Activated T-helper 1 cell treated with anti-CD3 and anti-CD28 coated beads, Interleukin-2, amount 50 U/mL, for 16 hours (primary cell): ENCODE measurements around the gene UBA6.
"Not testable (repeated sequence)": the region's sequence is repeated elsewhere in the genome, so short reads cannot be mapped to it uniquely, and the experiment has no call there.

ENCODE experiments used
- DNase-seq, 2 donors: peaks; one replicate each; pipeline ENCODE4 v3.0.0-alpha.2; 2020; ENCODE audit warnings: low read depth in 1 of 2, low spot score in 1 of 2

UBA6 gene

DNA sequence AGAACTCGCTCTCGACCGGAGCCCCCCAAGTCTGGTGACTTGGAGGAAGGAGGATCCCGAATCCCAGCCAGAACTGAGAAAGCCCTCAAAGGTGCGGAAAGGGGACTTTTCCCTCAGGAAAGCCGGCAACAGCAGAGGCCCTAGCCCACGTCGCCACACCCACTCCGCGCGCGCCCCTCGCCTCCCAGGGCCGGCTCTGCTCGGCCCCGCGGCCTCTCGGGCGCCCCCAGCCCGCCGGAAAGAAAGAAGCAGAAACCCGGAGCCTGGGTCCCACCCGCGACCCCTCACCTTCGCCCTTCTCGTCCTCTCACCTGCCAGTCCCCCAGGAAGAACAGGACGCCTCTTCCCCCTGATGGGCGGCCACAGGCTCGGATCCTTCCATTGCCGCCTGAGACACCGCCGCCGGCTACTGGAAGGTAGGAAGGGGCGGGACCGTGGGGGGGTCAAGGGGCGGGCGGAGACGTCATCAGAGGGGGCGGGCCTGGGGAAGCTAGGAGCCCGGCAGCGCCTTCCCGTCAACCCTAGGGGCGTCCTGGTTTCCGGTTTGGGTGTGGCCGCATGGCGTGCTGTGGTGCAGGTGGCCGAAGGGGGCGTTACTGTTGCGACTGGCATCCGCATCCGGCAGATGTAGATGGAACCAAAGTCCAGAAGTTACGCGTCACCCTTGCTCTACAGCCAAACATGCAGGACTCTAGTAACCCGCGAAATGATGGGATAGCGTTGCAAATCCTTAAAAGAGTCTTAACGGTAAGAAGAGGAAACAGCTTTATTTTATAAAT lies at the start of gene UBA6:
Gene UBA6 (minus strand): TSS at position 418 of the 779 bp plus-strand sequence. CDS start 36 bp downstream, at position 382.
- DNase-seq = peak; percentile 91 to 92

DNA sequence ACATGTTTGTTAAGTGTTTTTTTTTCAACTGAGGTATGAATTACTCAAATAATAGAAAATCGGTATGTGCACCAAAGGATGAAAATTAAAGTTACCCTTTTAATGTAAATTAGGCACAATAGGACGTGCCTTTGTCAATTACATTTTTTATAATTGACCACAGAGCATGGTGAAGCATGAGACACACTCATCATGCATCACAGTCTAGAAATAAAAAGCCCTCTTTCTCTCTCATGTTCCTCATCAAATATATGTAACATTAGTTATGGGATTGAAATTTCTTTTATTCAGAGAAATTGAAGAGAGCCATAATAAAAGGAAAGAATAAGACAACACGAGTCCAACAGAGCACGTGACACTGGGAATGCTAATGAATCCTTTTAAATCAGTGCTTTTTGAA lies 49.7 kb upstream of the UBA6 start:
- no peak for DNase-seq

DNA sequence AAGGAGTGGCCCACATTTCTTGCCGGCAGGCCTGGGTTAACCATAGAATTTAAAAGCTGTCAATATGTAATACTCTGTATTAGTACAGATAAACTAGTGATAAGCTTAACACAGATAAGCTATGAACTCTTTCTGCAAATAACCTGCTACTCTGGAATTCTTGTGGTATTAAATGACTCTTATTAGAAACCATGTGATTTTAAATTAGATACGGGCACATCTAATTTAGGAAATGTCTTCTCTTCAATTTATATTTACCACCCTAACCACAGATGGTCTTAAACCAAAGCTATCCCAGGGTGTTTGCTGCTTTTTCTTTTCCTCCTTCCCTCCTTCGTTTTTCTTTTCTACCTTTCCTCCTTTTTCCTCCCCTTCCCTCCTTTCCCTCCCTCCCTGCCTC lies 48.3 kb upstream of the UBA6 start:
- DNase-seq = no peak

DNA sequence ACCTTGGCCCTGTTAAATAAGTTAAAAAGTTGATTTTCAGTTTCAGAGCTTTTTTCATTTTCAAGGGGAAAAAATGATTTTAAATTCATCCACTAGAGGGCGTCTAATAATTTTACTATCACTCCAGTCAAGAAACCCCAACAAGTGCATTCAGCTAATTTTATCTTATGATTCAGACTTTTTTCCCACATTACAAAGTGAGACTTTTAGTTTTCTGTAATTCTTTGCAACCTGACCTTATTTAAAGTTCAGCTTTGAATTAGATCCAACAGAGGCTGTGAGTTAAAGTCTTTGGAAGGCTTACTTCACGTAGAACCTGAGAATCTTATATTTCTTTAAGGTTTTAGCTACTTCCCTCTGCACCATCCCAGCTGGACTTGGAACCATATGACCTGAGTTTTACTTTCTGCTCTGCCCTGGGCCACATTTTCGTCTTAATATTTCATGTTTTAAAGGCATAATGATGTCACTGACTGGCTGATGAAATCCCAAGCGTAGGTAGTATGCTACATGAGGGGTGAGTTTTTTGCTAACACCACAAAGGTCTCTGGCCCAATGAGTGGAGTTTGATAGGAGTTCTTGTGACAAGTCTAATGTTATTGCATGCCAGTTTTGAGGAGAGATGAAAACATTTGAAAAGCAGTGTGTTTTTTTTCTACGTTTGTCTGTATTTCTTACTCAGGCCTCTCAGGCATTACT lies 46.0 kb upstream of the UBA6 start:
- DNase-seq = no peak

DNA sequence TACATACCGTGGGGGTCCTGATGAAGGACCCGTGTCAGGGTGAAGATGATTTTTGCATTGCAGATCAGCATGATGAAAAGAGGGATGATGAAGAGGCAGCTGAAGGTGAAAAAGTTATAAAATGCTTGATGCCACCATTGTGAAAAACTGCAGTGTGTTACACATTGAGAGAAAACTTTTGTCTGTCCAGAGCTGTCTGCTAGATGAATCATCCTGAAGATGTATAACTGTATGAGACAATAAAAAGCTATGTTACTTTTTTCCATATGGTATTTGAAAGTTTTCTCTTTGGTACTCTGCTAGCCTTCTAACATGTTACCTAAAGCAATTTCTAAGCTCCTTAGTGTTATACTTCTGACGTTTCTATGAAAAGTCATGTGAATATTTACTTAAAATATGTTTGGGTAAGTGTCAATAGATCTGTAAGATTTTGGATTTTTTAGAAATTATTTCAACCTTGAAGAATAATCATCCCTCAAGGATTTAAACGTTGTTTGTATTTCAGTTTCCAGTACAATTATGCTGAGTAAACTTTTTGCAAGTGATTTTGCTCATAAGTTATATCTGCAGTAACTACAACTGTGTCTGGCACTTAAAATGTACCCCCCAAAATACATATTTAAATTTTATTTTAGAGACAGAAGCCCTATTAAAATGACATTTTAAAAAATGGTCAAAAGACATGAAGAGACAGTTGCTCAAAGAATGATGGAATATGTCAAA lies 43.8 kb upstream of the UBA6 start:
- DNase-seq = no peak

DNA sequence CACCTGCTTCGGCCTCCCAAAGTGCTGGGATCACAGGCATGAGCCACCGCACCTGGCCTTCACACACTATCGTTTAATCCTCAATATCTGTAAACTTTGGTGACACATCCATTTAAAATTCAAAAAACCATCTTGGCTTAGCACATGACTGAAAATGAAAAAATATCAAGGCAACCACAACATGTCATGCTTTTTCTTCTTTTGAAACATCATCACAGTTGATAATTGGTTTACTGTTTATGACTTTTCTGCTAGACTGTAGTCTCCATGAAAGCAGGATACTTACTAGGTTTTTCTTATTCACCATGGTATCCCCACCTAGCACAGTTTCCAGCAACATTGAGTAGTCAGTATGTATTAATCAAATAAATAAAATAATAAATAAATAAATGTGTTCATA lies 42.2 kb upstream of the UBA6 start:
- no peak for DNase-seq

DNA sequence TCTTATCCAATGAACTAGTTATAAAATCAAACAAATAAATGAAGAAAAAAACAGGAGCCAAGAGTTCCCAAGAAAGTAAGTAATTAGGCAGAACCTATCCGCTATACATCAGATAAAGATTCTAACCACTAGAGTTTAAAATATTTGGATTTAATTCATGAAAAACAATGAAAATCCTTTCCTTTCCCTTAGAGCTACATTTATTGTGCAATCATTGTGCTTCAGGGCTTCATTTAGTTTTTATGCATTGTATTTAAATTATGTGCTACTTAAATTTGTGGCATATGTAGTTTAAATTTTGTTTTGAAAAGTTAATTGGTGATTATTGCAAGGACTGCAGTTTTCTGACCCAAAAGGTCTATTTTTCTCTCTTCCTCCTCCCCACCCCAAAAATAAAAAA lies 35.3 kb upstream of the UBA6 start:
- no peak for DNase-seq

DNA sequence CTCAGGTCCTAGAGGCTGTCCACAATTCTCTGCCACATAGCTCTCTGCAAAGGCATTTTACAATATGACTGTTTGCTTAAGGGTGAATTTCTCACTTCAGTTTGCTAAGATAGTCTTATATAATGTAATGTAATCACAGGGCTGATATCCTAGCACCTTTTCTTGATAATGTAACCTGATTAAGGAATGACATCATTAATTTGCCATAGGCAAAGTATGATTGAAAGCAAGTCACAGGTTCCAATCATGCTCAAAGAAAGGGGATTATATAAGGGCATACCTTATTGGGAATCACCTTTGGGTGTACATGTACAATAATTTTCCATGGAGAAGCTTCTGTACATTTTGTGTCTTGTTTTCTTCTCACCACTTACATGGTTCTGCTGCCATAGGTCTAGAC lies 34.4 kb upstream of the UBA6 start:
- no peak for DNase-seq

DNA sequence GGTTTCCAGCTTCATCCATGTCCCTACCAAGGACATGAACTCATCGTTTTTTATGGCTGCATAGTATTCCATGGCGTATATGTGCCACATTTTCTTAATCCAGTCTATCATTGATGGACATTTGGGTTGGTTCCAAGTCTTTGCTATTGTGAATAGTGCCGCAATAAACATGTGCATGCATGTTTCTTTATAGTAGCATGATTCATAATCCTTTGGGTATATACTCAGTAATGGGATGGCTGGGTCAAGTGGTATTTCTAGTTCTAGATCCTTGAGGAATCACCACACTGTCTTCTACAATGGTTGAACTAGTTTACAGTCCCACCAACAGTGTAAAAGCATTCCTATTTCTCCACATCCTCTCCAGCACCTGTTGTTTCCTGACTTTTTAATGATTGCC lies 29.6 kb upstream of the UBA6 start:
- DNase-seq = not testable (repeated sequence)

DNA sequence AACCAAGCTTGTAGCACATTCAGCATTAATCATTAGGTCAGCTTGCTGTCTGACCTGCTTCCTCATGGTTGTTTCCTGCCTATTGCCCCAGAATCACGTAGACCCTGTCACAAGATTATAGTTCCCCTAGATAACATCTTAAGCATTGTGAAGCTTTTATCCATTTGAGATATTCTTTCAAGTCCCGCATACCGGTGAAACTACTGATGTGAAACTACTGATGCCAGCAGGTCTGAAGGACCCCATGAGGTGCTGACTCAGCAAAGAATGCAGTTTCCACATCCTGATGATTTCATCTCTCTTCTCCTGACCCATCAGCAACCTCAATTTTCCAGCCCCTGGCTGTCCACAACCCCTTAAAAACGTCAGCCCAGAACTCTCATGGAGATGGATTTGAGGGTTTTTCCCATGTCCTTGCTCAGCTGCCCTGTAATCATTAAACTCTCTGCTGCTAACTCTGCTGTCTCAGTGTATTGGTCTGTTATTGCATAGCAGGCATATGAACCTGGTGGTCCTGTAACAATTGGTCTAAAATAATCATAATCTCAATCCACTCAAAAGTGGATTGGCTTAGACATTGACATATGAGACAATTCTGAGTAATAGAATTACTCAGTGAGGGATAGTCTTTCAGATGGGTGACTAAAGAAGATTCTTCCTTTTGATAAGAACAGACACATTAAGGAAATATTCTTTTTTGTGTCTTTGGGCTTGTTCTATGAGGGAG lies 26.3 kb upstream of the UBA6 start:
- DNase-seq = no peak

DNA sequence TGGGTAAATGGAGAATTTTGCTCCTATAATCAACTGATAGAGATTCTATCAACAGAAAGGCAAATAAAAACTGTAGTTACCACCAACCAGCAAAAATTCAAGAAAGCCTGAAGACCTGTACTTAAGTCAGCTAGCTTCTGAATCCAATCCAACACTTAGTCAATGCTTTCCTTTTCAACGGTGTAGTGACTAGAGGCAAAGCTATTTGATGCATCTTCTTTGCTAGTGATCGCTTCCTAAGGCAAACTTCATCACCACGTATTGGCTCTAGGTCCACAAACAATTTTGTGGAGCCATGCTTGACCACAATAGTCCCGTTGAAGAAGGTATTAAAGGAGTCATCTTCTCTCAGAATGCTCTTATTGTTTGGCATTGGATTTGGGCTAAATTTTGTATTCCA lies 25.0 kb upstream of the UBA6 start:
- no peak for DNase-seq

DNA sequence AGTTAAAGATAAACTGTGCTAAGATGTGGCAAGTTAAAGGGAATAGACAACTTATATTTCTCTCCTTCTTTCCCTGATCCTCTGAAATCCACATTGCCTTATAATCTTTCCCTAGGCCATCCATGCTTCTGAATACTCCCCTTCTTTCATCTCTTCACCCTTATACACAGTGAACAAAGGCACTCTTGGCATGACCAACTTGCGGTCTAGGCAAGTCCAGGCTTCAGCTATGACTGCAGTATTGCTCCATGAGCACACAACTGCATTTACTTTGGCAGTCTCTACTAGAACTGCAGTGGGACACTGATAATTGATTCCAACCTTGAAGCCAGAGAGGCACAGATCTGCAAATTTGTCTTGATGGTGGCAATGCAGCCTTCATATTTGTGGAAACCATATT lies 24.2 kb upstream of the UBA6 start:
- DNase-seq = no peak

DNA sequence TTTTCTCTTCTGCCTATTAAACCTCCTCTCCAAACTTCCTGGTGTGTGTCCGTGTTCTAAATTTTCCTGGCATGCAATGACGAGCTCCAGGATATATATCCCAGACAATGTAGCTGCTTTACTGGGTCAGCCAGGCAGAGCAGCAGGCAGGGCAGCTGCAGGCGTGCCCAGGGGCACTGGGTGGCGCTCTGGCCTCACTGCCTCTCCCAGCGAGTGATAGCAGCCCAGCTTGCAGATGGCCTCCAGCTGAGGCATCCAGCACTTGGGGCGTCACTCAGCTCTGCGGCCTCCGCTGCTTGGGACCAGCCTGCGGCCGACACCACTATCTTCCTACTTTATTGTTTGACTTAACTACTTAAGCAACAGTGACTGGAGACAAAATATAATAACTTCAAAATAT lies 23.0 kb upstream of the UBA6 start:
- no peak for DNase-seq

DNA sequence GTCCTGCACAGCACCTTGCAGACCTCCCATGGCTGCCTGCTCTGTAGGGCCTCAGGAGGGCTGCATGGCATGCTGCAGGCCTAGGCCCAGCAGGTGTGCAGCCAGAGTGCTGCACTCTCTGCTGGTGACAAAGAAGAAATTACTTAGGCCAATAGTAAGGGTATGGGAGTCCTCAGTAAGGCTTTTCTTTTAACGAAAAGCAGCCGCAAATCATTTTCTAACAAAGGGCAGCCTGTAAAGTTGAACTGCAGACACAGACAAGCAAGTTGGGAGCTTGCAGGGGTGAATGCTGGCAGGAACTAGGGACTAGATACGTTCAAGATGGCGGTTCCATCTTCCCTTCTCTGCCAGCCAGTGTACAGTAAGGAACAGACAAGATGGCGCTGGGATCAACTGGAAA lies 22.4 kb upstream of the UBA6 start:
- DNase-seq = no peak

DNA sequence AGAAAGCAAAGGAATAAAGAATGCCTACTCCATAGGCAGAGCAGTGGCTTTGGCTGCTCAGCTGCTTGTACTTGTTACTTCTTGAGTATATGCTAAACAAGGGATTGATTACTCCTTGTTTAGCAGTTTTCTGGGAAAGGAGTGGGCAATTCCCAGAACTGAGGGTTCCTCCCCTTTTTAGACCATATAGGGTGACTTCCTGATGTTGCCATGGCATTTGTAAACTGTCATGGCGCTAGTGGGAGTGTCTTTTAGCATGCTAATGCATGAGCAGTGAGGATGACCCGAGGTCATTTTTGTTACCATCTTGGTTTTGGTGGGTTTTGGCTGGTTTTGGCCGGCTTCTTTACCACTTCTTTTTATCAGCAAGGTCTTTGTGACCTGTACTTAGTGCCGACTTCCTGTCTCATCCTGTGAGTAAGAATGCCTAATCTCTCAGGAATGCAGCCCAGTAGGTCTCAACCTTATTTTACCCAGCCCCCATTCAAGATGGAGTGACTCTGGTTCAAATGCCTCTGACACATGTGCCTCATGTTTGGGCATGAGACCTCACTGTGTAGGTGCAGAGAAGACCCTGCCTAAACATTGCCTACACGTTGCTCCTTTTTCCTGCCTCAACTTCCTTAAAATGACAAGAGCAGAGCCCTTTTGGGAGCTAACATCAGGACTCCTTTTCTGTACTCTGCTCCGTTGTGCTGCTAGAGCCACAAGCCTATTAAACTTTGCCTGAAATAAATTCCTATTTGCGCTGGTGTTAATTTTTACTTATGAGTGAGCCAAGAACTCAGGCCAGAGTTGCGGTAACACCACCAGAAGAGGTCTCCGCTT lies 21.0 kb upstream of the UBA6 start:
- DNase-seq = no peak

DNA sequence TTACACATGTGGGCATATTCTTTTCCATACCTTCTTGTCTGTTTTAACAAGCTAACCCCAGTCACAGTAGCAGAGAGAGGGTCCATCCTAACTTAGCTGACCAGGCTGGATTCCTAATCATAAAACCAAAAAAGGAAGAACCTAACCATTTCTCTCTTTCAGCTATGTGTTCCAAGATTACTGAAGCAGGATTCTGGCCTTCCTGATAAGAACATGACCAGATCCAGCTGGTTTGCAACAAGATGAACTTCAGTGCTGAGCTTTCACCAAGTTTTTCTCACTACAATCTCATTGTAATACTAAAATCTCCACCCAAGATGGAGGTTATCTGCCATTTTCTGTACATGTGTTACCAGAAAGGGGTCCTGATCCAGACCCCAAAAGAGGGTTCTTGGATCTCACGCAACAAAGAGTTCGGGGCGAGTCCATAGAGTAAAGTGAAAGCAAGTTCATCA lies 20.4 kb upstream of the UBA6 start:
- no peak for DNase-seq

DNA sequence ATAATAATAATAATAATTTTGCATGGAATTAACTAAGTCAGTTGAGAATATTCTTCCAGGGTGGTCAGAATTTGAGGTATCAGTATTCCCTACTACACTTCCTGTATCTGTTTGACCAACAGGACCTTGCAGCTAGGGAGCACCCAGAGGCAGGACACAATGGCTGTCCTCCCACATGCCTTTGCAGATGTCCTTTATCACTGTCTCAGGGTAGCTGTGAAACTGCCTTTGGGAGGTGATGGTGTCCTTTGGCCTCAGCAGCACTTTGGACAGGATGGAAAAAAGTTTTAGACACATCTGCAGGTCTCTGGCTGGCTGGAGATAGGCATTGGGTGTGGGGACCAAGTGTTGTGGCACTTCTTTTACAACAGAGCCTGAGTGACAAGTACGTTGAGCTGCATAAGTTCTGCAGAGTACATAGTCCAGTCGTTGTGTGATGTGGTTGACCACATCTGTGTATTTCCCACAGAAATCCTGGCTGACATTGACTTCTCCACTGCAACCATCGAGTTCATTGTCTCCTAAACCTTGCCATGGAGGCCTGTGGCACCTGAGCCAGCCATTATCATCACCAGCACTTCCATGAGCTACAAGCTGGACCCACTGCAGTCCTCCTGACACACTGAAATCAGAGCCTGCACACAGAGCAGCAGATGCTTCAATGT lies 19.1 kb upstream of the UBA6 start:
- no peak for DNase-seq

DNA sequence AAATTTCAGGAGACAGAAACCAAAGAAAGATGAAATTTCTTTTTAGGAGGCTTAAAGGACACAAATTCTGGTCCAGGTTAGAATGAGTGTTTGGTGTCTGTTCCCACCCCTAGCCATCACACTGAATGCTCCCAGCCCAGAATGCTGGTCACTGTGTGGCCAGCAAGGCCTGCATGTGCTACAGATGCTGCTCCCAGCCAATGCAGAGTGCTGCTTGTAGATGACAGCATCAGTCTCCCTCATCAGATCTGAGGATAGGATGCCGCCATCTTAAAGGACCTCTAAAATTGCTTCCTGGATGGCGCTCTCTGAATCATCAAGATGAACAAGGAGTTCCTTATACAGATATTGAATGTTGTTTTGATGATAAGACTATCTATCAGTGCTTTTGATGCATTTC lies 17.9 kb upstream of the UBA6 start:
- no peak for DNase-seq

DNA sequence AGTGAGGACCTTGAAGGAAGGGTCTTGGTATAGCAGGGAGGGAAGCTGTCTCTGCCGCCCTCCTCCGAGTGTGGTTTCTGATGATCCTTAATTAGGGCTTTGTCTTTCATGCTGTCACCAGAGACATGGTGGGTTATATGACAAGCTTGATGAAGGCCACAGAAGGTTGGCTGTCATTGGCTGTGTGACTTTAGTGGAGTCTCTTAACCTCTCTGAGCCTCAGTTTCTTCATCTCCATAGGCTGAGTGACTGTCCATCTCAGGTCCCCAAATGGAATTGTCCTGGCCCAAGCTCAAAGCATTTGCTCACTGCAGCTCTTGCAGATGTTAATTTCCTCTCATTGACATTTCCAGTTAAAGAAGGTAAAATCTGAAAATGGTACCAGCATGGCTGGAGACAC lies 16.6 kb upstream of the UBA6 start:
- DNase-seq = no peak

DNA sequence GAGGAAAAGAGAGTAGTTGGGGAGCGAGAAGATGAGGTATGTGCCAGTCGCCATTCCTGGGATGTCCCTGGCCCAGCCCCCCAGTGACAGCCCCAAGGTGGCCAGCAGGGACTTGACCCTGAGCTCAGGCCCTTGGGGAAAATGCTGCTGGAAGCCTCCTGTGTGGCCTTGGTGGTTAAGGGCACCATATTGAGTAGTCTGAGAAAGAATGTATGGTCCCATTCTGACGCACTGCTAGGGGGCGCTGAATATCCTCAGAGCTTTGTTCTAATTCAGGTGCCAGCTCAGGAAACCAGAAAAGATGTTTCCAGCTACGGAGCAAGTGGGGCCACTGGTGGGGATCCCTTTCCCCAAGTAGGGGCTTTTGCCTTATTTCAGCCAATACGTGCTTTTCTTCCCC lies 14.0 kb upstream of the UBA6 start:
- DNase-seq = no peak
